Measurements from ENCODE around the gene SLIT1. TPM values are rescaled to one million over a fixed set of nuclear protein-coding genes. Genes with fewer than 3 reads are reported as not detected.

Gene SLIT1
- total RNA-seq, 4 donors from 2014 or later, result 0.10 to 0.13 TPM; not detected in 2

GRCh38 chr10:97116462-97117162 is 69.1 kb downstream of the SLIT1 start:
- Histone ChIP-seq H3K27ac (no peak overlapping the region), H3K4me3 (no peak overlapping the region), H3K4me1 (peaks cover 8% of the 10 kb centered on the region in 2 donors), H3K9me3 (no peaks in the 10 kb centered on the region), H3K36me3 (no peaks in the 10 kb centered on the region), H3K27me3 (no peaks in the 10 kb centered on the region)
- intact Hi-C loops (cut with DNase I; ENCODE audit: low total_unique reads) (loop anchor here (1.0 kb wide), 1 partner anchor 43 kb away; no protein-coding TSS in a partner anchor), in situ Hi-C loops (cut with MboI; ENCODE audit: low sequenced_read_pairs in 4 of 4) (no loop called here)
- ATAC-seq, result no peak
- no peak for DNase-seq
- TF ChIP-seq POLR2A (IDR thresholded peaks at IDR 0.05) (no peak), CTCF (IDR thresholded peaks at IDR 0.05 in 4 of 5, conservative IDR thresholded peaks at IDR 0.05 in 1 of 5) (no peak)

- no peak for DNase-seq
- TF ChIP-seq POLR2A (IDR thresholded peaks at IDR 0.05) (no peak), CTCF (IDR thresholded peaks at IDR 0.05 in 4 of 5, conservative IDR thresholded peaks at IDR 0.05 in 1 of 5) (no peak)
- Histone ChIP-seq H3K27ac (no peak overlapping the region), H3K4me1 (peaks cover 8% of the 10 kb centered on the region in 2 donors), H3K36me3 (no peaks in the 10 kb centered on the region), H3K9me3 (no peaks in the 10 kb centered on the region), H3K4me3 (no peak overlapping the region), H3K27me3 (no peaks in the 10 kb centered on the region)
- in situ Hi-C loops (cut with MboI; ENCODE audit: low sequenced_read_pairs in 4 of 4), result no loop called here
- intact Hi-C loops (cut with DNase I; ENCODE audit: low total_unique reads), result no loop called here
- ATAC-seq, result no peak
Observed at GRCh38 chr10:97115846-97116245, 69.9 kb downstream of the SLIT1 start.

- H3K4me1 ChIP-seq, result peaks cover 0 to 13% of the 10 kb centered on the region in 2 donors
- no peaks in the 10 kb centered on the region for H3K36me3 ChIP-seq
- ATAC-seq (no peak), DNase-seq (no peak)
- intact Hi-C loops (cut with DNase I; ENCODE audit: low total_unique reads), result no loop called here
- TF ChIP-seq CTCF (IDR thresholded peaks at IDR 0.05 in 4 of 5, conservative IDR thresholded peaks at IDR 0.05 in 1 of 5), result no peak
- TF ChIP-seq POLR2A (IDR thresholded peaks at IDR 0.05), result no peak
- no peak overlapping the region for H3K27ac ChIP-seq
- no peak overlapping the region for H3K4me3 ChIP-seq
- in situ Hi-C loops (cut with MboI; ENCODE audit: low sequenced_read_pairs in 4 of 4), result no loop called here
- H3K9me3 ChIP-seq, result no peaks in the 10 kb centered on the region
- H3K27me3 ChIP-seq, result no peaks in the 10 kb centered on the region
Observed at GRCh38 chr10:97111615-97112014, 74.1 kb downstream of the SLIT1 start.

GRCh38 chr10:97109547-97109946 is 76.2 kb downstream of the SLIT1 start:
- in situ Hi-C loops (cut with MboI; ENCODE audit: low sequenced_read_pairs in 4 of 4), result no loop called here
- intact Hi-C loops (cut with DNase I; ENCODE audit: low total_unique reads), result no loop called here
- no peak overlapping the region for H3K4me3 ChIP-seq
- no peaks in the 10 kb centered on the region for H3K27me3 ChIP-seq
- peaks cover 0 to 13% of the 10 kb centered on the region in 2 donors for H3K4me1 ChIP-seq
- H3K27ac ChIP-seq, result peak overlapping the region in 1 of 4 donors; percentile 60
- no peaks in the 10 kb centered on the region for H3K9me3 ChIP-seq
- peak in 1 of 2 donors; percentile 53 for ATAC-seq
- no peaks in the 10 kb centered on the region for H3K36me3 ChIP-seq
- no peak for DNase-seq
- no peak for TF ChIP-seq CTCF (IDR thresholded peaks at IDR 0.05 in 4 of 5, conservative IDR thresholded peaks at IDR 0.05 in 1 of 5)
- TF ChIP-seq POLR2A (IDR thresholded peaks at IDR 0.05), result no peak
